Measurements from ENCODE around the gene ACAP3.

ACAP3 gene

DNA sequence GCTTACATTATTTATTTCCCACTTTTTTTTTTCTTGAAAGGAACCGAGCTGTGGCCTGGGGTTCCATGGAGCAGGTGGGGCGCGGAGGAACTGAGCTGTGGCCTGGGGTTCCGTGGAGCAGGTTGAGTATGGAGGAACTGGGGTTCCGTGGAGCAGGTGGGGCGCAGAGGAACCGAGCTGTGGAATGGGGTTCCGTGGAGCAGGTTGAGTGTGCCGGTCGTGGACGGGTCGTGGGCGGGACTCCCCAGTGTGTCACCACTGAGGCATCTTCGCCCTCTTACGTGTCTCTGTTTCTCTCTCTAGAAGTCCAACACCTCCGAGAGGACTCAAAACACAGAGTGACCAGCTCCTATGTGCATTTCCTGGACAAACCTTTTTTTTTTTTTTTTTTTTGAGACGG is 28.7 kb downstream of the ACAP3 start:
- Histone ChIP-seq H3K4me1 (ENCODE audit: control insufficient read depth in 5 of 5, insufficient read depth in 5 of 5, low read length in 5 of 5) (peaks cover 2 to 9% (median 9%) of the 10 kb centered on the region in 5 donors), H3K9ac (ENCODE audit: low read length in 5 of 5) (no peak overlapping the region), H3K9me3 (ENCODE audit: control insufficient read depth in 5 of 5, low read length in 5 of 5) (no peaks in the 10 kb centered on the region)

DNA sequence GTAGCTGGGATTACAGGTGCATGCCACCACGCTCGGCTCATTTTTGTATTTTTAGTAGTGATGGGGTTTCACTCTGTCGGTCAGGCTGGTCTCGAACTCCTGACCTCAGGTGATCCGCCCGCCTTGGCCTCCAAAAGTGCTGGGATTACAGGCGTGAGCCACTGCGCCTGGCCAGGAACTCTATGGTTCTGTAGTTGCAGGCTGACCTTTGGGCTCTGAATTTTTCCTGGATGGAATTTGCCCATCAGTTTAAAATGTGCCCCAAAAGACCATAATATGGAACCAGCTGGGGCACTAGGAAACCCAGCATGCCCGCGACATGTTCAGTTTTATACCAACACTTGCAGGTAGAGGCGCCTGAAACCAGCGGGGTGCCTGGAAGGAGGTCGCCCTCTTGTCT is 29.1 kb downstream of the ACAP3 start:
- H3K36me3 ChIP-seq (ENCODE audit: control insufficient read depth in 5 of 5, insufficient read depth in 5 of 5, low read length in 5 of 5) = no peaks in the 10 kb centered on the region
- H3K27ac ChIP-seq (ENCODE audit: low read depth, low read length) = no peak overlapping the region
- no peak overlapping the region for H3K4me3 ChIP-seq (ENCODE audit: low read depth in 1 of 5, low read length in 5 of 5)
- no peaks in the 10 kb centered on the region for H3K9me3 ChIP-seq (ENCODE audit: control insufficient read depth in 5 of 5, low read length in 5 of 5)
- peaks cover 2 to 10% (median 10%) of the 10 kb centered on the region in 5 donors for H3K4me1 ChIP-seq (ENCODE audit: control insufficient read depth in 5 of 5, insufficient read depth in 5 of 5, low read length in 5 of 5)
- no peak overlapping the region for H3K9ac ChIP-seq (ENCODE audit: low read length in 5 of 5)
- peaks cover 0 to under 1% (median 0%) of the 10 kb centered on the region in 5 donors for H3K27me3 ChIP-seq (ENCODE audit: control insufficient read depth in 5 of 5, insufficient read depth in 4 of 5, low read length in 5 of 5)

More for the DNA sequence above, 28.7 kb downstream of the ACAP3 start:
- no peak overlapping the region for H3K4me3 ChIP-seq (ENCODE audit: low read depth in 1 of 5, low read length in 5 of 5)
- no peaks in the 10 kb centered on the region for H3K36me3 ChIP-seq (ENCODE audit: control insufficient read depth in 5 of 5, insufficient read depth in 5 of 5, low read length in 5 of 5)
- H3K27me3 ChIP-seq (ENCODE audit: control insufficient read depth in 5 of 5, insufficient read depth in 4 of 5, low read length in 5 of 5) = peaks cover 0 to 2% (median 0%) of the 10 kb centered on the region in 5 donors
- no peak overlapping the region for H3K27ac ChIP-seq (ENCODE audit: low read depth, low read length)

DNA sequence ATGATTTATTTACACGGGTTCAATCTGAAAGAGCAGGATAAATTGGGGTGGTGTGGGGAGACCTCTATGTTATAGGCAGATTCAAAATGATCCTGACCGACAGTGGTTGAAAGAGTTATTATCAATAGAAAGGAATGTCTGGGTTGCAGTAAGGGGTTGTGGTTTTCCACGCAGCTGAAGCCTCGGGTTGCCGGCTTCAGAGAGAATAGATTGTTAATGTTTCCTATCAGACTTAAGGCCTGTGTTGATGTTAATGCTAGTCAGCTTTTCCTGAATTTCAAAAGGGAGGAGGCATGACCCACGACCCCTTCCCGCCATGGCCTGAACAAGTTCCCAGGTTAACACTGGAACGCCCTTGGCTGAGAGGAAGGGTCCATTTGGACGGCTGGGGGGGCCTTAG is 31.9 kb downstream of the ACAP3 start:
- H3K36me3 ChIP-seq (ENCODE audit: control insufficient read depth in 5 of 5, insufficient read depth in 5 of 5, low read length in 5 of 5) = peaks cover 0 to 5% (median 0%) of the 10 kb centered on the region in 5 donors
- H3K9me3 ChIP-seq (ENCODE audit: control insufficient read depth in 5 of 5, low read length in 5 of 5) = no peaks in the 10 kb centered on the region
- H3K27me3 ChIP-seq (ENCODE audit: control insufficient read depth in 5 of 5, insufficient read depth in 4 of 5, low read length in 5 of 5) = no peaks in the 10 kb centered on the region
- H3K9ac ChIP-seq (ENCODE audit: low read length in 5 of 5) = no peak overlapping the region
- H3K27ac ChIP-seq (ENCODE audit: low read depth, low read length) = no peak overlapping the region
- H3K4me3 ChIP-seq (ENCODE audit: low read depth in 1 of 5, low read length in 5 of 5) = no peak overlapping the region
- peaks cover 13 to 33% (median 31%) of the 10 kb centered on the region in 5 donors for H3K4me1 ChIP-seq (ENCODE audit: control insufficient read depth in 5 of 5, insufficient read depth in 5 of 5, low read length in 5 of 5)

DNA sequence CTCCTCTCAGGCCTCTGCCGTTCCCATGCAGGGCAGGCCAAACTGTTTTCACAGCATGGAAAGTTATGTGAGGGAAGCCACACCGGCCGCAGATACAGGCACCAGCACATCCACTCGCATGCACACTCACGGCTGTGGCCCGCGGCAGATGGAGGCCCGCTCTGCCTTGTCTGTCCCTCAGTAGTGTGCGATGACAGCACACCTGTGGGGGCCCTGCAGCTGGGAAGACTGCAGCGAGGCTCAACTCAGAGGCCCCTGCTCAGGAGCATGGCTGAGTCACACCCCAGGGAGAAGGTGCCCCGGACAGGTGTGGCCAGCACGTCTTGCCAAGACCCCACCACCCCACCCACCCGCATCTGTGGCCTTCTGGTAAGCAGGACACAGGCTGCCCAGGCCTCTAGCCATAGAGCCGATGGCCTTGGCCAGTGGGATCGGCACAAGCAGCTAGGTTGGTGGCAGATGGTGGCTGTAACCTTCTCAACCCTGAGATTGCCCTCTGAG is 32.7 kb downstream of the ACAP3 start:
- Histone ChIP-seq H3K9ac (ENCODE audit: low read length in 5 of 5) (peak overlapping the region in 3 of 5 donors; percentile 72 to 84 (median 83)), H3K9me3 (ENCODE audit: control insufficient read depth in 5 of 5, low read length in 5 of 5) (no peaks in the 10 kb centered on the region), H3K36me3 (ENCODE audit: control insufficient read depth in 5 of 5, insufficient read depth in 5 of 5, low read length in 5 of 5) (peaks cover 0 to 5% (median 0%) of the 10 kb centered on the region in 5 donors), H3K4me3 (ENCODE audit: low read depth in 1 of 5, low read length in 5 of 5) (peak overlapping the region in 3 of 5 donors; percentile 79 to 90 (median 85)), H3K27ac (ENCODE audit: low read depth, low read length) (no peak overlapping the region), H3K4me1 (ENCODE audit: control insufficient read depth in 5 of 5, insufficient read depth in 5 of 5, low read length in 5 of 5) (peaks cover 15 to 42% (median 40%) of the 10 kb centered on the region in 5 donors), H3K27me3 (ENCODE audit: control insufficient read depth in 5 of 5, insufficient read depth in 4 of 5, low read length in 5 of 5) (no peaks in the 10 kb centered on the region)

DNA sequence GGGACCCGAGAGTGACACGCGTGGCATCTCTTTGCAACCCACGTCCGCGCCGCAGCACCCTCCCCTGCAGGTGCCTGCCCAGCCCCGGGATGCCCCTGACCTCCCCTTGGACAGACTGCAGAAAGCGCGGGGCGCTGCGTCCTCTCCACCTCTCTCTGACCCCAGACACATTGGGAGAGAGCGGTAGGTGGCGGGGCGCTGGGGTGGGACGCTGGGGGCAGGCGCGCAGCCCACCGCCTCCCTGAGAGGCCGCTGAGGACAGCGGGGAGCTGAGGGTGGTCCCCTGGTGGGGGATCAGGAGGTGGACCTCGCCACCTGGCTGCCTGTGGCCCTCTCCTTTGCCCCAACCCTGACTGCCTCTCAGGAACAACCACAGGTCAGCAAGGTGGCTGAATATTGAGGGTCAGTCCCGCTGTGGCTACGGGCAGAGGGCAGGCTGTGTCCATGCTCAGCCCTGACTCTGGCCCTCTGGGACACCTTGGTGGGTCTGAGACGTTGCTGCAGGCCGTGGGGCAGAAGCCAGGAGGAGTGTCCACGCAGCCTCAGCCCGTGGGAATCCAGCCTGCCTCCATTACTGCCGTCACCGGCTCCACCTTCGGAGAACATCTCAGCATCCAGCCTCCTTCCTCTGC is 33.3 kb downstream of the ACAP3 start:
- H3K4me1 ChIP-seq (ENCODE audit: control insufficient read depth in 5 of 5, insufficient read depth in 5 of 5, low read length in 5 of 5) = peaks cover 15 to 46% (median 44%) of the 10 kb centered on the region in 5 donors
- H3K9me3 ChIP-seq (ENCODE audit: control insufficient read depth in 5 of 5, low read length in 5 of 5) = no peaks in the 10 kb centered on the region
- H3K36me3 ChIP-seq (ENCODE audit: control insufficient read depth in 5 of 5, insufficient read depth in 5 of 5, low read length in 5 of 5) = peaks cover 0 to 5% (median 0%) of the 10 kb centered on the region in 5 donors
- peak overlapping the region in 4 of 5 donors; percentile 72 to 84 (median 82) for H3K9ac ChIP-seq (ENCODE audit: low read length in 5 of 5)
- H3K4me3 ChIP-seq (ENCODE audit: low read depth in 1 of 5, low read length in 5 of 5) = peak overlapping the region in 4 of 5 donors; percentile 68 to 90 (median 82)
- H3K27ac ChIP-seq (ENCODE audit: low read depth, low read length) = no peak overlapping the region
- H3K27me3 ChIP-seq (ENCODE audit: control insufficient read depth in 5 of 5, insufficient read depth in 4 of 5, low read length in 5 of 5) = no peaks in the 10 kb centered on the region

DNA sequence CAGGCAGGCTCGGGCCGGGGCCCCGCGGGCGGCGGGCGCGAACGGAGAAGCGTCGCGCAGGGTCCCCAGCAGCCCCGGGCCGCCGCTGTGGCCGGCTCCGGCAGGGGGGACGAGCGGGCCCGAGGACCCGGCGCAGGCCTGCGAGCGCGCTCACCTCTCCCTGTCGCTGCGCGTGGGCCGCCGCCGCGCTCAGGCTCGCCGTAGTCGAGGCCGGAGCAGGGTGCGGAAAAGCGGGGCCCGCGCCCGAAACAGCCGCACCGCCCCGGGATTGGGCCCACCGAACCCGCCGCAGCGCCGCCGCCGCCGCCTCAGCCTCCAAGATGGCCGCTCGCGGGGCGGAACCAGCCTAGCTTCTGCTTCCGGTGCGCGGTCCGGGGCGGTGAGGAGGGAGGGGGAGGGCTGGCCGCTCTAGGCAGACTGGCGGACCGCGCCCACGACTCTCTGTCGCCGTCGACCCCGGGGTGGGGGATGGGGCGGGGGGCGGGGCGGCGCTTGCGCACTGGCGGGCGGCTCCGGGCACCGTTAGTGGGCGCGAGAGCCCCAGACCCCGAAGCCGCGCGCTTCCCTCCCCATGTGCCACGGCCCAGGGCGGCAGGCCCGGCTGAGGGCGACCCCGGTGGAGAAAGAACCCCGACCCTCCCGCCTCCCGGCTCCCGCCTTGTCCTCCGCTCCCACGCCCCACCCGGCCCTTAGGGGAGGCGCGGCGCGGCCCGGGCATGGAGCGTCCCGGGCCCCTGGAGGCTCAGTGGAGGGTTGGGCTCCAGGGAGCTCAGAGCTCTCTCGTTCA is 34.0 kb downstream of the ACAP3 start, which contains the start of gene UBE2J2:
Gene UBE2J2 (minus strand): TSS at position 343 of the 787 bp plus-strand sequence. CDS start 5,862 bp downstream, outside the sequence.
- Histone ChIP-seq H3K27ac (ENCODE audit: low read depth, low read length) (peak within 1 kb of the TSS; percentile 60), H3K27me3 (ENCODE audit: control insufficient read depth in 5 of 5, insufficient read depth in 4 of 5, low read length in 5 of 5) (no peaks in the 10 kb centered on the region), H3K4me1 (ENCODE audit: control insufficient read depth in 5 of 5, insufficient read depth in 5 of 5, low read length in 5 of 5) (peaks cover 15 to 46% (median 44%) of the 10 kb centered on the region in 5 donors), H3K4me3 (ENCODE audit: low read depth in 1 of 5, low read length in 5 of 5) (peak within 1 kb of the TSS; percentile 66 to 90 (median 84)), H3K9me3 (ENCODE audit: control insufficient read depth in 5 of 5, low read length in 5 of 5) (no peaks in the 10 kb centered on the region), H3K36me3 (ENCODE audit: control insufficient read depth in 5 of 5, insufficient read depth in 5 of 5, low read length in 5 of 5) (peaks cover 0 to 5% (median 0%) of the 10 kb centered on the region in 5 donors), H3K9ac (ENCODE audit: low read length in 5 of 5) (peak within 1 kb of the TSS; percentile 50 to 97 (median 95))

DNA sequence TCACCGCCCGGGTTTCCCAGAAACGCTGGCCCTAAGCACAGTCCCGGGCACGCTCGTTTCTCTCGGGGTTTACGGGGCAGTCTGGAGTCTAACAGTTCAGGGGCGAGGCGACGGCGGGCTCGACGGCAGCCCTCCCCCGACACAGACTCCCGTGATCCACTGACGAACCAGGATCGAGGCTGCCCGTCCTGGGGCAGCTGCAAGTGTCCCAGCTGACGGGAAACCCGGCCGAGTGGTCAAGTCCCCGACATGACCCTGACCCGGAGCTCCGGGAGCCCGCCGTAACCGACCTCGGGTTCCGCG is 34.6 kb downstream of the ACAP3 start:
- Histone ChIP-seq H3K4me3 (ENCODE audit: low read depth in 1 of 5, low read length in 5 of 5) (peak overlapping the region; percentile 66 to 90 (median 84)), H3K9ac (ENCODE audit: low read length in 5 of 5) (peak overlapping the region; percentile 50 to 97 (median 95)), H3K9me3 (ENCODE audit: control insufficient read depth in 5 of 5, low read length in 5 of 5) (no peaks in the 10 kb centered on the region), H3K4me1 (ENCODE audit: control insufficient read depth in 5 of 5, insufficient read depth in 5 of 5, low read length in 5 of 5) (peaks cover 15 to 46% (median 44%) of the 10 kb centered on the region in 5 donors), H3K36me3 (ENCODE audit: control insufficient read depth in 5 of 5, insufficient read depth in 5 of 5, low read length in 5 of 5) (peaks cover 0 to 8% (median 4%) of the 10 kb centered on the region in 5 donors), H3K27me3 (ENCODE audit: control insufficient read depth in 5 of 5, insufficient read depth in 4 of 5, low read length in 5 of 5) (no peaks in the 10 kb centered on the region), H3K27ac (ENCODE audit: low read depth, low read length) (peak overlapping the region; percentile 60)

DNA sequence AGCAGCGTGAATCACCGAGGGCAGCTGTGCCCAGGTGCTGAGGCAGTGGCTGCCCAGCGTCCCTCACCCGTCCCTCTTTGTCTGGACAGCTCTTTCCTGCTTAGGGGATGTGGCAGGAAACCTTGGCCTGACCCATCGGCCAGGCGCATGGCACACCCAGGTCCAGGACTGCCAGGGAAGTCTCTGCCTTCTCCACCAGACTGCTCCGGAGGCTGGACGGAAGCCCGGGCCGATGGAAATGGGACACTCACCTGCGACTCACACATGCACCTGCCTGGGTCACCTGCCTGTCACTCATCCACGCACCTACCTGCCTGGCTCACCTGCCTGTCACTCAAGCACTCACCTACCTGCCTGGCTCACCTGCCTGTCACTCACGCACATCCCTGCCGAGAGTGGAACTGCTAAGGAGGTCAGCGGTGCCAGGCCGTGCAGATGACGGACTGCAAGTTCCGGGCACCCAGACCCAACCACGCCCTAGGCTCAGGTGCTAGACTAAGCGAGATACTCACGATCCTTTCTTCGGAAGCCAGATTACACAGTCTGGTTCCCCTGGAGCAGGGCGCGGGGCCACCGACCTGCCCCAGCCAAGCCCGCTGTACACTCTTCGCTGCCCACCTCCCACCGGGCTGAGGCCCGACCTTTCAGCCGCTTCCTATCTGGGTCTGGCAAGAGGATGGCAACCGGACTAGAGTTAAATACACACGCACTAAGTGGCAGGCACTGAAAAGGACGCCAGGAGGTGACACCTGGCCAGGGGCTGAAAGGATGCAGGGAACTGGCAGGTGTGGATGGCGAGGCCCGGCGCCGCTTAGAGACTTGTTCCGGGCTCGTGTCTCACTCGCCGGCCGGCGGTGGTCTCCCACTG is 35.2 kb downstream of the ACAP3 start:
- Histone ChIP-seq H3K27ac (ENCODE audit: low read depth, low read length) (peak overlapping the region; percentile 60), H3K27me3 (ENCODE audit: control insufficient read depth in 5 of 5, insufficient read depth in 4 of 5, low read length in 5 of 5) (no peaks in the 10 kb centered on the region), H3K36me3 (ENCODE audit: control insufficient read depth in 5 of 5, insufficient read depth in 5 of 5, low read length in 5 of 5) (peaks cover 0 to 14% (median 9%) of the 10 kb centered on the region in 5 donors), H3K4me3 (ENCODE audit: low read depth in 1 of 5, low read length in 5 of 5) (peak overlapping the region; percentile 66 to 90 (median 84)), H3K9me3 (ENCODE audit: control insufficient read depth in 5 of 5, low read length in 5 of 5) (no peaks in the 10 kb centered on the region), H3K4me1 (ENCODE audit: control insufficient read depth in 5 of 5, insufficient read depth in 5 of 5, low read length in 5 of 5) (peaks cover 15 to 46% (median 44%) of the 10 kb centered on the region in 5 donors), H3K9ac (ENCODE audit: low read length in 5 of 5) (peak overlapping the region; percentile 50 to 97 (median 95))

DNA sequence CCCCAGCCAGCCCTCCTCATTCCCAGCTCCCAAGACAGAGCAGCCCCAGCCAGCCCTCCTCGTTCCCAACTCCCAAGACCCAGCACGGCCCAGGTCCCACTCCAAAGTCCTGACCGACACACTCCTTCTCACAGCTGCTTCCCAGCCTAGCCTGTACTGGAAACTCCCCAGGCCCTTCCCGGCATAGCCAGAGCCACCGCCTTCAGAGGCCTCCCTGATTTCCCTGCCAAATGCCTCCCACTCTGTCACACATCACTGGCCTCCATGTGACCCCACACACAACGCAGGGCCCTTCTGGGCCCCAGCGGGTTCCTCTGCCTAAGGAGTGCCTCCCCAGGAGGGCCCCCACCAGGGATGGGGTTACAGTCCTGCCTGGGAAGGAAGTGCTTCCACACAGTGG is 36.9 kb downstream of the ACAP3 start:
- H3K9me3 ChIP-seq (ENCODE audit: control insufficient read depth in 5 of 5, low read length in 5 of 5) = no peaks in the 10 kb centered on the region
- peak overlapping the region; percentile 48 to 74 (median 56) for H3K9ac ChIP-seq (ENCODE audit: low read length in 5 of 5)
- H3K36me3 ChIP-seq (ENCODE audit: control insufficient read depth in 5 of 5, insufficient read depth in 5 of 5, low read length in 5 of 5) = peaks cover 0 to 23% (median 17%) of the 10 kb centered on the region in 5 donors
- peak overlapping the region in 3 of 5 donors; percentile 1 to 35 (median 6) for H3K4me3 ChIP-seq (ENCODE audit: low read depth in 1 of 5, low read length in 5 of 5)
- H3K27ac ChIP-seq (ENCODE audit: low read depth, low read length) = peak overlapping the region; percentile 23
- H3K27me3 ChIP-seq (ENCODE audit: control insufficient read depth in 5 of 5, insufficient read depth in 4 of 5, low read length in 5 of 5) = no peaks in the 10 kb centered on the region
- peaks cover 15 to 46% (median 44%) of the 10 kb centered on the region in 5 donors for H3K4me1 ChIP-seq (ENCODE audit: control insufficient read depth in 5 of 5, insufficient read depth in 5 of 5, low read length in 5 of 5)

Data from subcutaneous abdominal adipose tissue (tissue), 5 donors.